Activated naive CD4-positive, alpha-beta T cell (primary cell): ENCODE measurements around the gene DHFR2.
A peak's percentile ranks its signal among the peaks of the same experiment; 100 is the strongest.
"Not testable (repeated sequence)": the region's sequence is repeated elsewhere in the genome, so short reads cannot be mapped to it uniquely, and the experiment has no call there.

ENCODE experiments used
- DNase-seq, 4 experiments: peaks; one replicate each; lab custom pipeline; 2025; lab: John Stamatoyannopoulos, UW

Gene DHFR2

GRCh38 chr3:94062513-94063404, at the start of gene DHFR2, which contains the start of gene NSUN3:
Gene DHFR2, minus strand, starts transcription at chr3:94062916. Its CDS starts 1,405 bp downstream, at chr3:94061511.
Gene NSUN3, plus strand, starts transcription at chr3:94063061. Its CDS starts 66 bp downstream, at chr3:94063127.
- peak; percentile 43 to 71 (median 62) for DNase-seq

- DNase-seq: no peak
Observed at GRCh38 chr3:94110854-94111253, 48.1 kb upstream of the DHFR2 start.

GRCh38 chr3:94110232-94110631, 47.5 kb upstream of the DHFR2 start:
- DNase-seq: not testable (repeated sequence)

- DNase-seq: no peak
Observed at GRCh38 chr3:94106268-94106667, 43.6 kb upstream of the DHFR2 start.

GRCh38 chr3:94101860-94102259, 39.1 kb upstream of the DHFR2 start:
- DNase-seq: no peak

GRCh38 chr3:94099311-94099710, 36.6 kb upstream of the DHFR2 start:
- no peak for DNase-seq

- DNase-seq: no peak
Observed at GRCh38 chr3:94098452-94098851, 35.7 kb upstream of the DHFR2 start.

- DNase-seq: no peak
Observed at GRCh38 chr3:94095111-94095510, 32.4 kb upstream of the DHFR2 start.

GRCh38 chr3:94093151-94093550, 30.4 kb upstream of the DHFR2 start:
- no peak for DNase-seq

GRCh38 chr3:94092086-94092485, 29.4 kb upstream of the DHFR2 start:
- no peak for DNase-seq

- no peak for DNase-seq
Observed at GRCh38 chr3:94089126-94089525, 26.4 kb upstream of the DHFR2 start.

- no peak for DNase-seq
Observed at GRCh38 chr3:94083261-94083660, 20.5 kb upstream of the DHFR2 start.

- no peak for DNase-seq
Observed at GRCh38 chr3:94082391-94082937, 19.7 kb upstream of the DHFR2 start.

- DNase-seq: no peak
Observed at GRCh38 chr3:94081884-94082283, 19.2 kb upstream of the DHFR2 start.

GRCh38 chr3:94080552-94080951, 17.8 kb upstream of the DHFR2 start:
- DNase-seq: peak in 1 of 4 experiments; percentile 2

GRCh38 chr3:94076055-94076454, 13.3 kb upstream of the DHFR2 start:
- no peak for DNase-seq

- DNase-seq: no peak
Observed at GRCh38 chr3:94071713-94072284, 9.1 kb upstream of the DHFR2 start.

- no peak for DNase-seq
Observed at GRCh38 chr3:94070341-94070911, 7.7 kb upstream of the DHFR2 start.

- DNase-seq: no peak
Observed at GRCh38 chr3:94069194-94069813, 6.6 kb upstream of the DHFR2 start.

GRCh38 chr3:94066506-94067500, 4.1 kb upstream of the DHFR2 start:
- DNase-seq: no peak
